Neural progenitor cell (in vitro differentiated cells): ENCODE data around the gene NCOR2. TPM values are rescaled to one million over a fixed set of nuclear protein-coding genes. Genes with fewer than 3 reads are reported as not detected.

Experiments used
- DNase-seq: peaks from one replicate; pipeline ENCODE4 v3.0.0-alpha.2; 2016; ENCODE audit warnings: low spot score
- H2AFZ ChIP-seq: fragments of 200-600 bp; sonication (generic); replicated peaks from 2 replicates; pipeline ENCODE4 v1.6.1; 2016; ENCODE audit warnings: antibody characterized with exemption
- H3F3A ChIP-seq: fragments of 200-600 bp; sonication (generic); 2 replicates; pipeline ENCODE4 v1.6.1; 2016; ENCODE audit warnings: antibody characterized with exemption, low read depth
- H3K27ac ChIP-seq: fragments of 200-600 bp; sonication (generic); 2 replicates; pipeline ENCODE4 v1.5.1; 2016; ENCODE audit warnings: mild to moderate bottlenecking
- H3K27me3 ChIP-seq: fragments of 200-600 bp; sonication (generic); 2 replicates; pipeline ENCODE4 v1.6.1; 2016; ENCODE audit warnings: mild to moderate bottlenecking, moderate library complexity
- H3K36me3 ChIP-seq: fragments of 200-600 bp; sonication (generic); 2 replicates; pipeline ENCODE4 v1.5.1; 2016
- H3K4me1 ChIP-seq: fragments of 200-600 bp; sonication (generic); 2 replicates; pipeline ENCODE4 v1.6.1; 2016; ENCODE audit warnings: mixed run types
- H3K4me2 ChIP-seq: fragments of 200-600 bp; sonication (generic); 2 replicates; pipeline ENCODE4 v1.6.1; 2016
- H3K4me3 ChIP-seq: fragments of 200-600 bp; sonication (generic); 2 replicates; pipeline ENCODE4 v1.5.1; 2016
- H3K79me2 ChIP-seq: fragments of 200-600 bp; sonication (generic); 2 replicates; pipeline ENCODE4 v1.6.1; 2016; ENCODE audit warnings: low read depth
- H3K9ac ChIP-seq: fragments of 200-600 bp; sonication (generic); 2 replicates; pipeline ENCODE4 v1.6.1; 2016
- H3K9me3 ChIP-seq: fragments of 200-600 bp; sonication (generic); 2 replicates; pipeline ENCODE4 v1.5.1; 2016; ENCODE audit warnings: low read depth
- H4K20me1 ChIP-seq: fragments of 200-600 bp; sonication (generic); 2 replicates; pipeline ENCODE4 v1.6.1; 2016; ENCODE audit warnings: low read depth
- H3K27ac Mint-ChIP-seq: 3 replicates; pipeline ENCODE4 v1.8.0; 2021; ENCODE audit warnings: mixed read lengths
- H3K27me3 Mint-ChIP-seq: 2 replicates; pipeline ENCODE4 v1.8.0; 2022; ENCODE audit warnings: low read depth, mild to moderate bottlenecking, inconsistent platforms, moderate library complexity, mixed read lengths; ENCODE audit not compliant: insufficient read depth
- H3K36me3 Mint-ChIP-seq: 3 replicates; pipeline ENCODE4 v1.8.0; 2021; ENCODE audit warnings: mixed read lengths
- H3K4me1 Mint-ChIP-seq: 3 replicates; pipeline ENCODE4 v1.8.0; 2021; ENCODE audit warnings: mixed read lengths
- H3K4me3 Mint-ChIP-seq: 3 replicates; pipeline ENCODE4 v1.8.0; 2021; ENCODE audit warnings: mild to moderate bottlenecking, moderate library complexity, mixed read lengths
- H3K9me3 Mint-ChIP-seq: 3 replicates; pipeline ENCODE4 v1.8.0; 2020; ENCODE audit warnings: mixed read lengths
- CTCF ChIP-seq: fragments of 200-600 bp; sonication (generic); IDR thresholded peaks from 2 replicates; pipeline ENCODE4 v1.5.1; 2017; ENCODE audit warnings: antibody characterized with exemption, mild to moderate bottlenecking
- EZH2 ChIP-seq: fragments of 200-600 bp; sonication (generic); IDR thresholded peaks from 2 replicates; pipeline ENCODE4 v1.6.1; 2017; ENCODE audit warnings: antibody characterized with exemption, mild to moderate bottlenecking, moderate library complexity
- EZH2phosphoT487 ChIP-seq: fragments of 200-600 bp; sonication (generic); IDR thresholded peaks from 2 replicates; pipeline ENCODE4 v1.6.1; 2017; ENCODE audit warnings: antibody characterized with exemption
- total RNA-seq: library from RNA; depleted of rRNA; stranded (reverse); fragments of >200 nt; gene quantifications from 2 replicates; pipeline ENCODE4 v1.2.3, GENCODE V29; 2015; ENCODE audit warnings: low replicate concordance

The NCOR2 gene
- total RNA-seq, 1 donor from 2014 or later, result 14.3 TPM

GRCh38 chr12:124577374-124577773, 10.0 kb upstream of the NCOR2 start:
- H3K79me2 ChIP-seq, result no peaks in the 10 kb centered on the region
- Mint-ChIP-seq H3K4me1 (peaks cover 26% of the 10 kb centered on the region), H3K36me3 (no peaks in the 10 kb centered on the region), H3K27me3 (peaks cover 19% of the 10 kb centered on the region), H3K27ac (no peak overlapping the region), H3K9me3 (peaks cover 4% of the 10 kb centered on the region), H3K4me3 (no peak overlapping the region)
- H3K4me3 ChIP-seq, result no peak overlapping the region
- no peaks in the 10 kb centered on the region for H3K27me3 ChIP-seq
- H2AFZ ChIP-seq, result no peak overlapping the region
- H3K9me3 ChIP-seq, result no peaks in the 10 kb centered on the region
- no peaks in the 10 kb centered on the region for H3F3A ChIP-seq
- no peak overlapping the region for H3K9ac ChIP-seq
- no peaks in the 10 kb centered on the region for H4K20me1 ChIP-seq
- no peak overlapping the region for H3K4me2 ChIP-seq
- H3K4me1 ChIP-seq, result peaks cover 10% of the 10 kb centered on the region
- H3K27ac ChIP-seq, result no peak overlapping the region
- TF ChIP-seq EZH2 (no peak), CTCF (no peak), EZH2phosphoT487 (no peak)
- no peak for DNase-seq
- H3K36me3 ChIP-seq, result no peaks in the 10 kb centered on the region

- Mint-ChIP-seq H3K4me3 (no peak overlapping the region), H3K27ac (peak overlapping the region; percentile 8), H3K27me3 (peaks cover 19% of the 10 kb centered on the region), H3K36me3 (no peaks in the 10 kb centered on the region), H3K4me1 (peaks cover 22% of the 10 kb centered on the region), H3K9me3 (peaks cover 4% of the 10 kb centered on the region)
- Histone ChIP-seq H2AFZ (no peak overlapping the region), H3K79me2 (no peaks in the 10 kb centered on the region), H3K27ac (no peak overlapping the region), H4K20me1 (no peaks in the 10 kb centered on the region), H3K9me3 (no peaks in the 10 kb centered on the region), H3K9ac (no peak overlapping the region), H3K4me3 (no peak overlapping the region), H3K36me3 (no peaks in the 10 kb centered on the region), H3K4me1 (peaks cover 10% of the 10 kb centered on the region), H3K27me3 (no peaks in the 10 kb centered on the region), H3K4me2 (no peak overlapping the region), H3F3A (no peaks in the 10 kb centered on the region)
- no peak for TF ChIP-seq CTCF
- no peak for TF ChIP-seq EZH2phosphoT487
- TF ChIP-seq EZH2, result no peak
- DNase-seq, result no peak
Measured at GRCh38 chr12:124576061-124576650, 8.7 kb upstream of the NCOR2 start.

- Mint-ChIP-seq H3K27ac (peak overlapping the region; percentile 29), H3K4me1 (peaks cover 23% of the 10 kb centered on the region), H3K4me3 (no peak overlapping the region), H3K36me3 (no peaks in the 10 kb centered on the region), H3K27me3 (peaks cover 15% of the 10 kb centered on the region), H3K9me3 (no peaks in the 10 kb centered on the region)
- H3K4me3 ChIP-seq, result no peak overlapping the region
- peak overlapping the region; percentile 82 for H2AFZ ChIP-seq
- TF ChIP-seq EZH2phosphoT487, result no peak
- TF ChIP-seq EZH2, result no peak
- TF ChIP-seq CTCF, result no peak
- peaks cover 14% of the 10 kb centered on the region for H3K4me1 ChIP-seq
- peak overlapping the region; percentile 10 for H3K4me2 ChIP-seq
- H3K9me3 ChIP-seq, result no peaks in the 10 kb centered on the region
- H3K79me2 ChIP-seq, result no peaks in the 10 kb centered on the region
- no peak for DNase-seq
- H3K36me3 ChIP-seq, result no peaks in the 10 kb centered on the region
- H4K20me1 ChIP-seq, result no peaks in the 10 kb centered on the region
- peaks cover 18% of the 10 kb centered on the region for H3F3A ChIP-seq
- H3K27ac ChIP-seq, result no peak overlapping the region
- no peak overlapping the region for H3K9ac ChIP-seq
- H3K27me3 ChIP-seq, result no peaks in the 10 kb centered on the region
Measured at GRCh38 chr12:124573839-124574786, 6.7 kb upstream of the NCOR2 start.
